SK-N-MC (cell line): Measurements from ENCODE around the gene GAP43.
"Not testable (repeated sequence)": the region's sequence is repeated elsewhere in the genome, so short reads cannot be mapped to it uniquely, and the experiment has no call there.

Experiments
- DNase-seq: peaks from one replicate; pipeline ENCODE4 v3.0.0-alpha.2; 2011; ENCODE audit warnings: low read depth, low spot score
- H3K27ac ChIP-seq: fragments of 200-600 bp; sonication (generic); 2 replicates; pipeline ENCODE4 v1.5.1; 2016; ENCODE audit warnings: mixed run types
- H3K36me3 ChIP-seq: fragments of 200-600 bp; sonication (generic); 2 replicates; pipeline ENCODE4 v1.6.1; 2017; ENCODE audit warnings: antibody characterized with exemption, low read length, mixed read lengths; ENCODE audit not compliant: insufficient read depth
- H3K4me3 ChIP-seq: fragments of 200-600 bp; sonication (generic); 2 replicates; pipeline ENCODE4 v1.5.1; 2016
- H3K9ac ChIP-seq: fragments of 200-600 bp; sonication (generic); 2 replicates; pipeline ENCODE4 v1.8.0; 2017; ENCODE audit warnings: mixed run types, mixed read lengths; ENCODE audit not compliant: insufficient read length
- H3K9me3 ChIP-seq: fragments of 200-600 bp; sonication (generic); 2 replicates; pipeline ENCODE4 v1.6.1; 2017; ENCODE audit warnings: low read depth, mild to moderate bottlenecking, antibody characterized with exemption, low read length, moderate library complexity, mixed read lengths
- EZH2 ChIP-seq: fragments of 200-600 bp; sonication (generic); IDR thresholded peaks from one replicate; pipeline ENCODE4 v1.6.1; 2017; ENCODE audit warnings: antibody characterized with exemption
- FOXP2 ChIP-seq: optimal IDR thresholded peaks from 2 replicates; pipeline ENCODE3; 2011; ENCODE audit warnings: mild to moderate bottlenecking, moderate library complexity; ENCODE audit not compliant: insufficient read depth; ENCODE audit errors: extremely low read length, control extremely low read depth
- POLR2AphosphoS5 ChIP-seq: IDR thresholded peaks from 2 replicates; pipeline ENCODE4 v1.6.1; 2012; ENCODE audit warnings: mild to moderate bottlenecking, low read depth, low read length, borderline replicate concordance

Gene GAP43

DNA sequence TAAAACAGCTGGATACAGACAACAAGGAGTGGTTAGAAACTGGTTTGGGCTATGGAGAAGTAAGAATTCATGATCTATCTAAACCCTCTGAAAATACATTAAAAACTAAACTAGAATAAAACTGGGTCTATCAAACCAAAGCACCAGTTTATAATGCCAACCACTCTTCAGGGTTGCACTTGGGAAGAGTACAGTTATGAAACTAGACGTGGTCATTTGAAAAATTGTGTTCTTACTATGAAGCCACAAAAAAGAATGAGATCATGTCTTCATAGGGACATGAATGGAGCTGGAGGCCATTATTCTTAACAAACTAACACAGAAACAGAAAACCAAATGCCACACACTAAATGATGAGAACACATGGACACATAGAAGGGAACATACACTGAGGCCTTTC, 103.8 kb downstream of the GAP43 start:
- TF ChIP-seq EZH2: no peak
- no peak for TF ChIP-seq FOXP2
- TF ChIP-seq POLR2AphosphoS5: no peak
- no peaks in the 10 kb centered on the region for H3K9me3 ChIP-seq
- no peak overlapping the region for H3K9ac ChIP-seq

DNA sequence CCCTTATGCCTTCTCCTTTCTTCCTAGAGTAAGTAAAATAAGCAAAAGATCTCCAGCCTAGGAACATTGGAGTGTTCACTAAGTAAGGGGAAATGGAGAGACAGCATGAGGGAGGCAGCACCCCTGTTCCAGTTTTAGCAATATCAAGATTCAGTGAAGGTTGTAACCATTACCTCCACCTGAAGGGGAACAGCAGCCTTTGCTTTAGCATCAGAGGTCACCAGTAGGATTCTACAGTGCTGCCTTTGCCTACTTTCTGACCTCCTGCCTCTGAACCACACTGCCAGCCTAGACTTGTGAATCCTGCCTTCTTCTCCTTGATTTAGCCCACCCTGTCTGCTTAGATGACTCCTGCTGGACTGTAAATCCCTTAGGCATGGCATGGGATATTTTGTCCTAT, 104.7 kb downstream of the GAP43 start:
- H3K4me3 ChIP-seq: no peak overlapping the region
- no peak overlapping the region for H3K9ac ChIP-seq
- no peak for DNase-seq
- H3K9me3 ChIP-seq: no peaks in the 10 kb centered on the region
- no peak overlapping the region for H3K27ac ChIP-seq
- TF ChIP-seq EZH2: no peak
- TF ChIP-seq POLR2AphosphoS5: no peak
- no peak for TF ChIP-seq FOXP2
- no peaks in the 10 kb centered on the region for H3K36me3 ChIP-seq

More for the DNA sequence above, 103.8 kb downstream of the GAP43 start:
- Histone ChIP-seq H3K4me3 (no peak overlapping the region), H3K27ac (no peak overlapping the region), H3K36me3 (no peaks in the 10 kb centered on the region)
- no peak for DNase-seq

DNA sequence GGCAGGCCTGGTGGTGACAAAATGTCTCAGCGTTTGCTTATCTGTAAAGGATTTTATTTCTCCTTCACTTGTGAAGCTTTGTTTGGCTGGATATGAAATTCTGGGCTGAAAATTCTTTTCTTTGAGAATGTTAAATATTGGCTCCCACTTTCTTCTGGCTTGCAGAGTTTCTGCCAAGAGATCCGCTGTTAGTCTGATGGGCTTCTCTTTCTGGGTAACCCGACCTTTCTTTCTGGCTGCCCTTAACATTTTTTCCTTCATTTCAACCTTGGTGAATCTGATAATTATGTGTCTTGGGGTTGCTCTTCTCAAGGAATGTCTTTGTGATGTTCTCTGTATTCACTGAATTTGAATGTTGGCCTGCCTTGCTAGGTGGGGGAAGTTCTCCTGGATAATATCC, 113.0 kb downstream of the GAP43 start:
- not testable (repeated sequence) for H3K4me3 ChIP-seq, H3K9ac ChIP-seq, H3K27ac ChIP-seq, H3K9me3 ChIP-seq, DNase-seq, H3K36me3 ChIP-seq

DNA sequence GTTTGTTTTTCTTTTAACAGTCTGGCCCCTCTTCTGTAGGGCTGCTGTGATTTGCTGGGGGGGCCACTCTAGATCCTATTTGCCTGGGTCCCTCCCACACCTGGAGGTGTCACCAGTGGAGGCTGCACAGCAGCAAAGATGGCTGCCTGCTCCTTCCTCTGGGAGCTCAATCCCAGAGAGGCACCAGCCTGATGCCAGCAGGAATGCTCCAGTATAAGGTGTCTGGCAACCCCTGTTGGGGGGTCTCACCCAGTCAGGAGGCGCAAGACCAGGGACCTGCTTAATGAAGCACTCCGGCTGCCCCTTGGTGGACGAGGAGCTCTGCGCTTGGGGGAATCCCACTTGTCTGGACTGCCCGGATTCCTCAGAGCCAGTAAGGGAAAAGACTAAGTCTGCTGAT, 118.3 kb downstream of the GAP43 start:
- TF ChIP-seq FOXP2 (no peak), POLR2AphosphoS5 (no peak), EZH2 (no peak)
- no peaks in the 10 kb centered on the region for H3K9me3 ChIP-seq
- no peak overlapping the region for H3K9ac ChIP-seq
- DNase-seq: no peak
- no peak overlapping the region for H3K4me3 ChIP-seq
- no peak overlapping the region for H3K27ac ChIP-seq
- H3K36me3 ChIP-seq: no peaks in the 10 kb centered on the region

DNA sequence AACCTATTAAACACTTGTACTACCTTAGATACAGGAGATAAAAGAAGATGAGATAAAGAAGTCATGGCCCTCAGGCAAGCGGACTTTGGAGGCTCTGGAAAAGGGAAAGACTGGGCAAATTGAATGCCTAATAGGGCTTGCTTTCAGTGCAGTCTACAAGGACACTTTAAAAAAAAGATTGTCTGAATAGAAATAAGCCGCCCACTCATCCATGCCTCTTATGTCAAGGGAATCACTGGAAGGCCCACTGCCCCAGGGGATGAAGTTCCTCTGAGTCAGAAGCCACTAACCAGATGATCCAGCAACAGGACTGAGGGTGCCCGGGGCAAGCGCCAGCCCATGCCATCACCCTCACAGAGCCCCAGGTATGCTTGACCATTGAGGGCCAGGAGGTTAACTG, 121.2 kb downstream of the GAP43 start:
- not testable (repeated sequence) for H3K4me3 ChIP-seq, DNase-seq, H3K36me3 ChIP-seq, H3K9ac ChIP-seq, H3K27ac ChIP-seq, H3K9me3 ChIP-seq

DNA sequence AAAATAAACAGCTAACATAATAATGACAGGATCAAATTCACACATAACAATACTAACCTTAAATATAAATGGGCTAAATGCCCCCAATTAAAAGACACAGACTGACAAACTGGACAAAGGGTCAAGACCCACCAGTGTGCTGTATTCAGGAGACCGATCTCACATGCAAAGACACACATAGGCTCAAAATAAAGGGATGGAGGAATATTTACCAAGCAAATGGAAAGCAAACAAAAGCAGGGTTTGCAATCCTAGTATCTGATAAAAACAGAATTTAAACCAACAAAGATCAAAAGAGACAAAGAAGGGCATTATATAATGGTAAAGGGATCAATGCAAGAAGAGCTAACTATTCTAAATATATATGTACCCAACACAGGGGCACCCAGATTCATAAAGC, 129.7 kb downstream of the GAP43 start:
- not testable (repeated sequence) for H3K27ac ChIP-seq, H3K9ac ChIP-seq, H3K9me3 ChIP-seq, H3K36me3 ChIP-seq, H3K4me3 ChIP-seq, DNase-seq

DNA sequence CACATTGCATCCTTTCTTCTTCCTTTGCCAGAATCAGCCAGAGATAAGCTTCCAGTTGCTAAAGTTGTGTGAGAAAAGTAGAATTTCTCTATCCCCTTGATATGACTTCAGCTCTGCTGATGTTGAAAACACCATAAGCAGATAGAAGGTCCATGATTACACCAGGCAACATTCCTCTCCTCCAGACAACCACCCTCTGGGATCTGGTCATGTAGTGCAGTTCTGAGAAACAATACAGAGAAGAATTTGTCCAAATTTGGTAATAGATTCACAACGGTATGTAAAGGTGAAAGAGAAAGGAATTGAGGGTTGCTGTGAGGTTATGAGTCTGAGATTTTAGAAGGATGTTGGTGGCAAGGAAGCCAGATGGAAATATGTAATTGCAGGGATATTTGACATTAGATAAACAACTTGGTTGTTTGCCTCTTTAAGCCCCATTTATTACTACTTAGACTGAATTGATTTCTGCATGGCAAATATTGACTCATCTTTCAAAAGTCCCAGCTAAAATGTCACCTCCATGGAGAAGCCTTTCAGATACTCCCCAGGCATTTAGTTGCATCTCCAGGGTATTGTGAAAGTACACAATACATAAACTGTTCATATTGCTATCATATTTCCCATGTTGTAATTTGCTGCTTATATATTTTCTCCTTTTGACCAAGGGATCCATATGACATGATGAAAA, 134.9 kb downstream of the GAP43 start:
- DNase-seq: no peak
- Histone ChIP-seq H3K9ac (no peak overlapping the region), H3K27ac (no peak overlapping the region), H3K36me3 (no peaks in the 10 kb centered on the region), H3K9me3 (no peaks in the 10 kb centered on the region), H3K4me3 (no peak overlapping the region)
- TF ChIP-seq FOXP2 (no peak), EZH2 (no peak), POLR2AphosphoS5 (no peak)

DNA sequence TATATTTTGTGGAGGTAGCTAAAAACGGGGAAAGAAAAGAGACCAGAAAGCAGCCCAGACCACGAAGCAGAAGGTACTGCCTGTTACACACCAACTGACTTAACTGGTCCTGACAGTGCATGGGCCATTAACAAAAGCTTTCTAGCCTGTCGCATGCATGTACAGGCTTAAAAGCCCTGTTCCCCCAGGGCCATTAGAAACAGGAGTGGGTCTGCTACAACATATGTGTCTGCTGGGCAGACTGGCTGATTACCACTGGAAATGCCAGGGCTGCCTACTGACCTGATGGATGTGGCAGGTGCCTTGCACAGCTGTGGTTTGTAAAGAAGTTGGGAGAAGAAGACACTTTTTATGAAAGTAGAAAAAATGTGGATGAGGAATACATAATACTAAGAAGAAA, 137.4 kb downstream of the GAP43 start:
- DNase-seq: no peak
- Histone ChIP-seq H3K36me3 (no peaks in the 10 kb centered on the region), H3K9ac (no peak overlapping the region), H3K4me3 (no peak overlapping the region), H3K9me3 (no peaks in the 10 kb centered on the region), H3K27ac (no peak overlapping the region)
- no peak for TF ChIP-seq POLR2AphosphoS5

DNA sequence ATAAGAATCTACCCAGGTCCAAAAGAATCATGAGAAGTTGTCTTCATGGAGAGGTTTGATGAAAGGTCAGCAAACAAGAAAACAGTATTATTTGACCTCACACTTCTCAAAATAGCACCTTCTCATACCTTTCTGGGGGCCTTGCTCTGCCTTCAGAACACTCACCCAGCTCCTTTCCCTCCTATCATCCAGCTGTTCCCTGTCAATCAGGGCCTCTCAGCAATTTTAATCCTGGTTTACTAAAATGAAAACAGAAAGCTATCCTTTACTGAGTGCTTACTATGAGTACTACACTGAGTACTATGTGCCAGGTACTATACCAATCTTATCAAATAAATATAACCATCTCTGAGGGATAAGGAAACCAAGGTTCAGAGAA, 138.6 kb downstream of the GAP43 start:
- Histone ChIP-seq H3K36me3 (no peaks in the 10 kb centered on the region), H3K27ac (no peak overlapping the region), H3K9ac (no peak overlapping the region), H3K9me3 (no peaks in the 10 kb centered on the region), H3K4me3 (no peak overlapping the region)
- no peak for DNase-seq
- no peak for TF ChIP-seq FOXP2
- no peak for TF ChIP-seq POLR2AphosphoS5
- TF ChIP-seq EZH2: no peak
